Measurements from ENCODE around the gene CCL4. TPM values are rescaled to one million over a fixed set of nuclear protein-coding genes. Genes with fewer than 3 reads are reported as not detected.
"Not testable (repeated sequence)": the region's sequence is repeated elsewhere in the genome, so short reads cannot be mapped to it uniquely, and the experiment has no call there.

The CCL4 gene
- total and polyA plus RNA-seq, 2 donors (not counting 1 experiment from before 2014, with no cell fraction given) = 3.5 to 7.6 TPM

DNA sequence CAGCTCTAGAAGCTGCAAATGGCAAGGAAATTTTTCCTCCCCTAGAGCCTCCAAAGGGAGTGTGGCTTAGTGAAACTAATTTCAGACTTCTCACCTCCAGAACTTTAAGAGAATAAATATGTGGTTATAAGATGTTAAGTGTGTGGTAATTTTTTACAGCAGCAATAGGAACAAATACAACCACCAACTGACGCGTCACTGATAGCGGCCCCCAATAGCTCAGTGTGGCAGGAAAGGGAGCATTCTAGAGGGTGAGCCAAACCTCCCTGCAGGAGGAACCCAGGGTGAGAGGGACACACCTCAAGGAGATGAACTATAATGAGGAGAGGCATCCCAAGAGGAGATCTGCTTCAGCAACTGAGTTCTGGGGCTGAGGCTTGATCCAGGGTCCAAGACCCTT is 4.0 kb downstream of the CCL4 start:
- Mint-ChIP-seq H3K4me1 (peaks cover 55% of the 10 kb centered on the region), H3K4me3 (no peak overlapping the region), H3K27me3 (peaks cover 27% of the 10 kb centered on the region), H3K9me3 (ENCODE audit: insufficient read depth) (peaks cover 5% of the 10 kb centered on the region), H3K27ac (no peak overlapping the region)
- Histone ChIP-seq H3K4me3 (ENCODE audit: control extremely low read depth in 1 of 5, extremely low read depth in 1 of 5, insufficient read depth in 1 of 5, low read depth in 2 of 5, low read length in 4 of 5) (no peak overlapping the region), H3K4me2 (replicated peaks; ENCODE audit: low read depth, low read length, poor library complexity, severe bottlenecking) (no peak overlapping the region), H3K9ac (ENCODE audit: low read length) (no peak overlapping the region), H4K20me1 (ENCODE audit: control insufficient read depth, insufficient read depth, low read length, poor library complexity, severe bottlenecking) (no peaks in the 10 kb centered on the region), H3K36me3 (replicated peaks in 1 of 2; ENCODE audit: control extremely low read depth in 1 of 2, control insufficient read depth in 1 of 2, extremely low read depth in 1 of 2, insufficient read depth in 2 of 2, low read length in 1 of 2) (no peaks in the 10 kb centered on the region), H3K9me3 (ENCODE audit: control extremely low read depth in 1 of 3, control insufficient read depth in 2 of 3, insufficient read depth in 1 of 3, low read length in 2 of 3) (peaks cover 1 to 5% (median 3%) of the 10 kb centered on the region in 3 donors), H3K27me3 (replicated peaks in 1 of 4; ENCODE audit: control extremely low read depth in 1 of 4, control insufficient read depth in 3 of 4, insufficient read depth in 4 of 4, low read length in 3 of 4) (peaks cover 0 to 9% (median 0%) of the 10 kb centered on the region in 4 experiments), H2AFZ (ENCODE audit: insufficient read depth, low read depth, low read length, poor library complexity, severe bottlenecking) (no peak overlapping the region), H3K79me2 (ENCODE audit: control insufficient read depth, insufficient read depth, low read length) (no peaks in the 10 kb centered on the region), H3K27ac (ENCODE audit: low read length in 2 of 2) (no peak overlapping the region), H3K4me1 (ENCODE audit: control insufficient read depth in 2 of 2, insufficient read depth in 2 of 2, low read length in 2 of 2) (peaks cover 36 to 51% of the 10 kb centered on the region in 2 donors)
- POLR2A ChIA-PET = no interaction called here
- no CpG with 5 or more reads among the region's 3 CpGs for WGBS (ENCODE audit: insufficient coverage)
- intact Hi-C loops (cut with micrococcal nuclease) = no loop called here
- CTCF ChIA-PET = no interaction called here
- ATAC-seq (ENCODE audit: low read depth) (no peak), DNase-seq (no peak)
- TF ChIP-seq, protein P1, sequence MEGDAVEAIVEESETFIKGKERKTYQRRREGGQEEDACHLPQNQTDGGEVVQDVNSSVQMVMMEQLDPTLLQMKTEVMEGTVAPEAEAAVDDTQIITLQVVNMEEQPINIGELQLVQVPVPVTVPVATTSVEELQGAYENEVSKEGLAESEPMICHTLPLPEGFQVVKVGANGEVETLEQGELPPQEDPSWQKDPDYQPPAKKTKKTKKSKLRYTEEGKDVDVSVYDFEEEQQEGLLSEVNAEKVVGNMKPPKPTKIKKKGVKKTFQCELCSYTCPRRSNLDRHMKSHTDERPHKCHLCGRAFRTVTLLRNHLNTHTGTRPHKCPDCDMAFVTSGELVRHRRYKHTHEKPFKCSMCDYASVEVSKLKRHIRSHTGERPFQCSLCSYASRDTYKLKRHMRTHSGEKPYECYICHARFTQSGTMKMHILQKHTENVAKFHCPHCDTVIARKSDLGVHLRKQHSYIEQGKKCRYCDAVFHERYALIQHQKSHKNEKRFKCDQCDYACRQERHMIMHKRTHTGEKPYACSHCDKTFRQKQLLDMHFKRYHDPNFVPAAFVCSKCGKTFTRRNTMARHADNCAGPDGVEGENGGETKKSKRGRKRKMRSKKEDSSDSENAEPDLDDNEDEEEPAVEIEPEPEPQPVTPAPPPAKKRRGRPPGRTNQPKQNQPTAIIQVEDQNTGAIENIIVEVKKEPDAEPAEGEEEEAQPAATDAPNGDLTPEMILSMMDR (IDR thresholded peaks at IDR 0.05) = no peak
- TF ChIP-seq EZH2 (IDR thresholded peaks at IDR 0.05; ENCODE audit: borderline replicate concordance, insufficient read depth, low read depth, low read length, poor library complexity, severe bottlenecking) = no peak

DNA sequence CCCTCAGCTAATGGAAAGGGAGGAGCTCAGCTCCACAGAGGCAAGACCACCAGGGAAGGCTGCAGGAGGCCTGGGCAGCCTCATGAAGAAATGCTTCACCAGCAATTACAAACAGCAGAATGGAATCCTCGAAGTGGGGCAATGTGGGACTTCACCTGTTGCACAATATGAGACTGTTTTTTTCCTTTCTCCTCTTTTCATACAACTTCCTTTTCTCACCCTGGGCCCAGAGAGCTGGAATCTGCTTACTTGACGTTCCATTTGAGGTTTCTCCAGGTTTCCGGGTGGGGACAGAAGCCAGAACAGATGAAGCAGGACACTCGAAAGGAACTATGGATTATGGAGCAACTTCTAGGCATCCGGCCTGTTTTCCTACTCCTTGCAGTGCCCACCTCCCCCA is 4.6 kb downstream of the CCL4 start:
- H3K4me3 ChIP-seq (ENCODE audit: control extremely low read depth in 1 of 5, extremely low read depth in 1 of 5, insufficient read depth in 1 of 5, low read depth in 2 of 5, low read length in 4 of 5); DNase-seq; ATAC-seq (ENCODE audit: low read depth); H3K27me3 ChIP-seq (replicated peaks in 1 of 4; ENCODE audit: control extremely low read depth in 1 of 4, control insufficient read depth in 3 of 4, insufficient read depth in 4 of 4, low read length in 3 of 4); H3K4me3 Mint-ChIP-seq; H3K79me2 ChIP-seq (ENCODE audit: control insufficient read depth, insufficient read depth, low read length); H3K36me3 ChIP-seq (replicated peaks in 1 of 2; ENCODE audit: control extremely low read depth in 1 of 2, control insufficient read depth in 1 of 2, extremely low read depth in 1 of 2, insufficient read depth in 2 of 2, low read length in 1 of 2); POLR2A ChIA-PET; H3K9me3 Mint-ChIP-seq (ENCODE audit: insufficient read depth); H3K27ac Mint-ChIP-seq; H4K20me1 ChIP-seq (ENCODE audit: control insufficient read depth, insufficient read depth, low read length, poor library complexity, severe bottlenecking); intact Hi-C loops (cut with micrococcal nuclease); H2AFZ ChIP-seq (ENCODE audit: insufficient read depth, low read depth, low read length, poor library complexity, severe bottlenecking); H3K9ac ChIP-seq (ENCODE audit: low read length); H3K27ac ChIP-seq (ENCODE audit: low read length in 2 of 2); H3K9me3 ChIP-seq (ENCODE audit: control extremely low read depth in 1 of 3, control insufficient read depth in 2 of 3, insufficient read depth in 1 of 3, low read length in 2 of 3); H3K4me2 ChIP-seq (replicated peaks; ENCODE audit: low read depth, low read length, poor library complexity, severe bottlenecking): not testable (repeated sequence)
- peaks cover 29% of the 10 kb centered on the region for H3K27me3 Mint-ChIP-seq
- CTCF ChIA-PET = interaction anchor here (1.1 kb wide), 1 partner anchor 139 kb away, joined by 3 read pairs; no protein-coding TSS in a partner anchor
- WGBS (ENCODE audit: insufficient coverage) = 60% methylated on average over 1 of the region's 5 CpGs
- peaks cover 30 to 44% of the 10 kb centered on the region in 2 donors for H3K4me1 ChIP-seq (ENCODE audit: control insufficient read depth in 2 of 2, insufficient read depth in 2 of 2, low read length in 2 of 2)
- H3K4me1 Mint-ChIP-seq = peaks cover 49% of the 10 kb centered on the region
